Uterus (tissue), 4 donors: ENCODE results near the gene ZNF746. TPM values are rescaled to one million over a fixed set of nuclear protein-coding genes. Genes with fewer than 3 reads are reported as not detected.

Experiments
- DNase-seq, 2 donors: peaks; one replicate each; pipeline ENCODE4 v3.0.0-alpha.2; 2019 to 2020
- H3K27ac ChIP-seq, 2 donors: fragments of 200-600 bp; sonication (generic); 1 replicate in 1 of 2; 2 replicates in 1 of 2; pipeline ENCODE4 v1.5.1; 2016 to 2018
- H3K27me3 ChIP-seq, 2 donors: fragments of 200-600 bp; sonication (generic); one replicate each; pipeline ENCODE4 v1.5.1; 2018 to 2019; ENCODE audit warnings: control low read depth in 1 of 2
- H3K36me3 ChIP-seq, 2 donors: fragments of 200-600 bp; sonication (generic); one replicate each; pipeline ENCODE4 v1.5.1; 2019; ENCODE audit warnings: control low read depth in 1 of 2
- H3K4me1 ChIP-seq, 2 donors: fragments of 200-600 bp; sonication (generic); one replicate each; pipeline ENCODE4 v1.5.1; 2018 to 2019; ENCODE audit warnings: control low read depth in 1 of 2
- H3K4me3 ChIP-seq, 2 donors: fragments of 200-600 bp; sonication (generic); 1 replicate in 1 of 2; 2 replicates in 1 of 2; pipeline ENCODE4 v1.5.1; 2018 to 2019; ENCODE audit warnings: mild to moderate bottlenecking in 1 of 2
- H3K9me3 ChIP-seq, 2 donors: fragments of 200-600 bp; sonication (generic); one replicate each; pipeline ENCODE4 v1.5.1; 2019; ENCODE audit warnings: control low read depth in 1 of 2
- CTCF ChIP-seq, 4 experiments: fragments of 200-600 bp in 2 of 4; fragments of 450-650 bp in 2 of 4; sonication (generic) in 2 of 4; IDR thresholded peaks; one replicate each; pipeline ENCODE4 v1.5.1; 2016 to 2019; ENCODE audit warnings: antibody characterized with exemption in 4 of 4, mild to moderate bottlenecking in 2 of 4, moderate library complexity in 1 of 4
- POLR2A ChIP-seq, 2 donors: fragments of 450-650 bp; IDR thresholded peaks; one replicate each; pipeline ENCODE4 v1.6.1; 2016; ENCODE audit warnings: antibody characterized with exemption in 2 of 2, mild to moderate bottlenecking in 1 of 2, moderate library complexity in 1 of 2
- intact Hi-C: fragments of 100-400 bp; cut with DNase I; formaldehyde crosslinking; loops from one replicate; pipeline ENCODE4 v1.15.1; 2023; ENCODE audit warnings: low total_unique reads
- total RNA-seq, 4 donors: library from RNA; depleted of rRNA in 3 of 4; stranded (reverse); fragments of >200 nt in 3 of 4; gene quantifications; one replicate each; pipeline versions ENCODE4 v1.1.0 to v1.2.4, GENCODE V29; 2014 to 2023
- donor health status: DM: yes; HTN: yes; CAD: no.

The ZNF746 gene
- total RNA-seq, 4 donors from 2014 or later = 15.6 to 30.5 (median 20.2) TPM

- Histone ChIP-seq H3K36me3 (no peaks in the 10 kb centered on the region), H3K27me3 (no peaks in the 10 kb centered on the region), H3K4me3 (no peak overlapping the region), H3K9me3 (no peaks in the 10 kb centered on the region), H3K4me1 (no peaks in the 10 kb centered on the region), H3K27ac (no peak overlapping the region)
- intact Hi-C loops = no loop called here
- TF ChIP-seq POLR2A (IDR thresholded peaks at IDR 0.05) (no peak), CTCF (IDR thresholded peaks at IDR 0.05) (no peak)
- no peak for DNase-seq
Measured at GRCh38 chr7:149493366-149493765, 4.2 kb downstream of the ZNF746 start.

- H3K4me1 ChIP-seq = no peaks in the 10 kb centered on the region
- H3K27ac ChIP-seq = no peak overlapping the region
- H3K9me3 ChIP-seq = no peaks in the 10 kb centered on the region
- H3K36me3 ChIP-seq = no peaks in the 10 kb centered on the region
- intact Hi-C loops = no loop called here
- no peak for DNase-seq
- H3K27me3 ChIP-seq = no peaks in the 10 kb centered on the region
- TF ChIP-seq CTCF (IDR thresholded peaks at IDR 0.05) = no peak
- TF ChIP-seq POLR2A (IDR thresholded peaks at IDR 0.05) = no peak
- no peak overlapping the region for H3K4me3 ChIP-seq
Measured at GRCh38 chr7:149490083-149490760, 7.4 kb downstream of the ZNF746 start.

GRCh38 chr7:149489391-149490024 lies 8.1 kb downstream of the ZNF746 start:
- H3K27me3 ChIP-seq = no peaks in the 10 kb centered on the region
- intact Hi-C loops = no loop called here
- no peaks in the 10 kb centered on the region for H3K9me3 ChIP-seq
- H3K27ac ChIP-seq = no peak overlapping the region
- no peak for DNase-seq
- no peaks in the 10 kb centered on the region for H3K4me1 ChIP-seq
- no peaks in the 10 kb centered on the region for H3K36me3 ChIP-seq
- TF ChIP-seq CTCF (IDR thresholded peaks at IDR 0.05) = no peak
- no peak for TF ChIP-seq POLR2A (IDR thresholded peaks at IDR 0.05)
- no peak overlapping the region for H3K4me3 ChIP-seq

GRCh38 chr7:149479568-149479967 lies 18.0 kb downstream of the ZNF746 start:
- no peak for DNase-seq
- Histone ChIP-seq H3K9me3 (peaks cover 0 to 8% of the 10 kb centered on the region in 2 donors), H3K27ac (no peak overlapping the region), H3K36me3 (no peaks in the 10 kb centered on the region), H3K4me3 (no peak overlapping the region), H3K4me1 (no peaks in the 10 kb centered on the region), H3K27me3 (no peaks in the 10 kb centered on the region)
- intact Hi-C loops = no loop called here
- TF ChIP-seq CTCF (IDR thresholded peaks at IDR 0.05) (no peak), POLR2A (IDR thresholded peaks at IDR 0.05) (no peak)

GRCh38 chr7:149478754-149479153 lies 18.9 kb downstream of the ZNF746 start:
- intact Hi-C loops = no loop called here

More at GRCh38 chr7:149478754-149479153, 18.9 kb downstream of the ZNF746 start:
- H3K27me3 ChIP-seq = no peaks in the 10 kb centered on the region
- no peak for DNase-seq
- H3K36me3 ChIP-seq = no peaks in the 10 kb centered on the region
- H3K4me1 ChIP-seq = no peaks in the 10 kb centered on the region
- no peak overlapping the region for H3K27ac ChIP-seq
- no peak for TF ChIP-seq CTCF (IDR thresholded peaks at IDR 0.05)
- TF ChIP-seq POLR2A (IDR thresholded peaks at IDR 0.05) = no peak
- peaks cover 0 to 8% of the 10 kb centered on the region in 2 donors for H3K9me3 ChIP-seq
- no peak overlapping the region for H3K4me3 ChIP-seq
